Left lobe of liver (tissue), 2 donors: ENCODE measurements around the gene GLIPR1L1. TPM values are rescaled to one million over a fixed set of nuclear protein-coding genes. Genes with fewer than 3 reads are reported as not detected.

Experiments
- ATAC-seq: fragments of 200-7000 bp; cut with Tn5 transposase; one replicate; pipeline ENCODE4 v1.9.1; 2020; ENCODE audit warnings: mild to moderate bottlenecking, moderate library complexity
- DNase-seq: peaks from one replicate; pipeline ENCODE4 v3.0.0-alpha.2; 2020; ENCODE audit warnings: low spot score
- total RNA-seq: library from RNA; stranded (reverse); gene quantifications from one replicate; pipeline ENCODE4 v1.2.1, GENCODE V29; 2021
- donor health status: DM: no; HTN: no; CAD: no; lungs with moderate emphysema.
- donor health status: DM: no; HTN: yes; CAD: no.

Gene GLIPR1L1, protein sequence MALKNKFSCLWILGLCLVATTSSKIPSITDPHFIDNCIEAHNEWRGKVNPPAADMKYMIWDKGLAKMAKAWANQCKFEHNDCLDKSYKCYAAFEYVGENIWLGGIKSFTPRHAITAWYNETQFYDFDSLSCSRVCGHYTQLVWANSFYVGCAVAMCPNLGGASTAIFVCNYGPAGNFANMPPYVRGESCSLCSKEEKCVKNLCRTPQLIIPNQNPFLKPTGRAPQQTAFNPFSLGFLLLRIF
- total RNA-seq, result not detected

DNA sequence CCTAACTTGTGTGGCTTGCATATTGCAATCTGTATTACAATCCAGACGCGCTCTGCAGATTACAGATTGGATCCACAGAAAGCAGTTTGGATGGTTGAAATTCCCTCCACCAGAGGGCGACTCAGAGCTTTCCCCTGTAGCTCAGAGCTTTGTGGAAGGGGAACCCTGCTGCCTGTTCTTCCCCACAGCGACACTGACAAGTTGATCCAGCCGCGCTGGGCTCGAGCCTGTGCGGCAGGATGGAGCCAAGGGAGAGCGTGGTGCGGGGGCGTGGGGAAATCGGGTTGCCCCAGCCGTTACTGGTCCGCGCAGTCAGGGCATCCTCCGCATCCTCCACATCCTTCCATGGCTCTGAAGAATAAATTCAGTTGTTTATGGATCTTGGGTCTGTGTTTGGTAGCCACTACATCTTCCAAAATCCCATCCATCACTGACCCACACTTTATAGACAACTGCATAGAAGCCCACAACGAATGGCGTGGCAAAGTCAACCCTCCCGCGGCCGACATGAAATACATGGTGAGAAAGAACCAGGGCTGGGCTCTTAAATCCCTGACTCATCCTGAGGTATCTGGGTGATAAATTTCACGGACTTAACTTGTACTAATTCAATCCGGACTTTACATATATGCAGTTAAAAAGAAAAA is at the start of gene GLIPR1L1:
Gene GLIPR1L1 (plus strand): TSS at position 287 of the 647 bp plus-strand sequence. CDS start 59 bp downstream, at position 346.
- peak; percentile 83 for DNase-seq
- ATAC-seq, result peak; percentile 83

DNA sequence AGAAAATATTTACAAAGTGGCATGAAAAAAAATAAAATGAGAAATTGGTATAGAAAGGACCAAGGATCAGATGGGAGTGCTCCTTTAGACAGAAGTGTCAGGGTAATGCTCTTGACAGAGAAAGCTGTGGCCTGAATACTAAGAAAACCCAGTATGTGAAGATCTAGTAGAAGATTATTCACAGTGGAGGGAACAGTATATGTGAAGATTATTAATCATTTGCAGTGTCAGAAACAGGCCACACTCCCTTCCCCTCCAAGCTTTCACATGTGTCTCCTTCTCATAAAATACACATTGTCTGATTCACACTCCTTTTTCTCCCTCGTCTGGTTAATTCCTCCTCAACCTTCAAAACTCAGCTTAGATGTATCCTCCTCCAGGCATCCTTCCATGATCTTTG is 45.6 kb upstream of the GLIPR1L1 start:
- no peak for DNase-seq
- no peak for ATAC-seq

DNA sequence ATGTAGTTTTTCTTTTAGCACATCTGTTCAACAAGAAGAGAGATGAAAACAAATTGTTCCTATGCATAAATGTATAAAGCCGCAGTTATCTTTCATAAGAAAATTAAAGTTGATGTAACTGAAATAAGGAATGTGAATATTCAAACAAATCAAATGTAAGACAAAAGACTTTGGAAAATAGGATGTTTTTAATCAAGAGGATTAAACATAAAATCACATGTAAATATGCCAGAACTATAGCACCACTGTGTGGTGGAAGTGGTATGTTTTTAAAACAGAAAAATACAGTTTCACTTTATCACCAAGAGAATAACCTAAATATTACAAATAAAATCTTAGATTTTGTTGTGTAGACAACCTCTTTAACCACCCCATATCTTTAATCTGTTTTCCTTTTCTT is 44.7 kb upstream of the GLIPR1L1 start:
- no peak for ATAC-seq

DNA sequence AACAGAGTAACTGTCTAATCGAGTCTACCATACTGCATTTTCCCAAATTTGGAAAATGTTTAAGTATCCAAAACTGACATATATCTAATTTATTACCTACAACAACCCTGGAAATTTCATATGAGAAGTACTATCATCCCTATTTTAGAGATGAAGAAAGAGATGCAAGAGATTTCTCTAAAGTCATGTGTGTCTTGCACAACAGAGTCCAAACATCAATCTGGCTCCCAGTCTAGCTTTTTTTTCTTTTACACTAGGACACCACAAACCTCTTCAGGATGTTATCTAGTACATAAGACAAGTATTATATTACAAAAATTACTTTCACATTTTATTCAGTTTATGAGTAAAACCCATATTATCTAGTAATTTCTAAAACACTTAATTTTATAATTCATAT is 43.5 kb upstream of the GLIPR1L1 start:
- DNase-seq (no peak), ATAC-seq (peak; percentile 72)

More for the DNA sequence above, 44.7 kb upstream of the GLIPR1L1 start:
- DNase-seq, result no peak

DNA sequence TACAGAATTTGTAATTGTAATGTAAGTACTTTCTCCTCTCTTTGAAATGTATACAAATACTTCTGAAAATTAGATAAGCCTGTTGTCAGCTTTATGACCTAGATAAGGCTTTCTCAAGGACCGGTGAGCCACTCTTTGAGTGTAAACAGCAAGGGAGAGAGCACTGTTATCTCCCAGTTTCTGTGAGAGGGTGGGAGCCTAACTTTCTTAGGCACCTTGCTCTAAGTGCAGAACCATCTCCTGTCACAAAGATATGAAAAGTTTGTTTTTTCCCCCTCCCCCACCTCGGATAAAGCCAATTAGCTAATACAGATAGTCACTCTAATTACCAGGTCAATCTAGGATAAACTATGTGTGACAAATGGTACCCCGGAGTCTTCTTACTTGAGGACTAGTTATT is 40.1 kb upstream of the GLIPR1L1 start:
- DNase-seq, result no peak
- no peak for ATAC-seq

DNA sequence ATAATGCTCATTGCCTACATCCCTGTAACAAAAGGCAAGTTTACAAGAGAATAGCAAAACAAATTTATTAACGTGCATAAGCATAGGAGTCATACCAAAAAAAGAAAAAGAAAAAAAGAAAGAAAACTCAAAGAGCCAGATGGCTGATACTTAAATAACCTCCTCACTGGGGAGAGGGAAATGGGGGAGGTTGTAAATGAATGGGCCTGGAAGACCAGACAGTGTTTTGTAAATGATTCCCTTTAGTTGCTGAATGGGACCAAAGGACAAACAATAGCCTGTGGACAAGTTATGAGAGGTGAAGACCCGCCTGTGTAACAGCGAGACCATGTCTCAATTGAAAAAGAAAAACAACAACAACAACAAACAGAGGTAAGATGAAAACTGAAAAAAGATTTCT is 39.7 kb upstream of the GLIPR1L1 start:
- no peak for DNase-seq

DNA sequence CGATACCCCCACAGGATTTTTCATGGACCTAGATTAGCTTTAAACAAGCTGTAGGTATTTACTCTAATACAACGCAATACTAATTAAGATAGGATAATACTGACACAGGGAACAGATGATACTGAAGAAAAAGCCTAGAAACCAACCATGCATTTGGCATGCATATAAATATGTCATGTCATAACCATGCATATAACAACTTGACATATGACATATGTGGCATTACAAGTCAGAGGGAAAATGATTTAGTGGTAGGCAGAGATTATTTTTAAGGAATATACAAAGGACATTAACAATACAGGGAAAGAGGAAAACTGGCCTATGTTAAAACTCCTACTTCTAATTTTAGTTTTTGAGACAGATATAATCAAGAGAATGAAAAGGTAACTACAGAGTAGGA is 32.2 kb upstream of the GLIPR1L1 start:
- no peak for DNase-seq
- ATAC-seq, result no peak

More for the DNA sequence above, 39.7 kb upstream of the GLIPR1L1 start:
- ATAC-seq, result no peak

DNA sequence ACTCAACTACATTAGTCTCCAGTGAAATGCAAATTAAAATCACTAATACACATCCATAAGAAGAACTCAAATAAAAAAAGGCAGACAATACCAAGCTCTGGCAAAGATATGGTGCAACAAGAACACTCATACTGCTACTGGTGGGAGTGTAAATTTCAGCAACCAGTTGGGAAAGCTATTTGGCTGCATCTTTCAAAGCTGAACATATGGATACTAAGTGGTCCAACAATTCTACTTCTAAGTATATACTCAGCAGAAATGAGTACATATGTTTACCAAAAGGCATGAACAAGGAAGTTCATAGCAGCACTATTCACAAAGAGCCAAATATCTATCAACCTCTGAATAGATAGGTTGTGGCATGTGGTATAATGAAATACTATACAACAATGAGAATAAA is 31.7 kb upstream of the GLIPR1L1 start:
- no peak for ATAC-seq
- DNase-seq, result no peak

DNA sequence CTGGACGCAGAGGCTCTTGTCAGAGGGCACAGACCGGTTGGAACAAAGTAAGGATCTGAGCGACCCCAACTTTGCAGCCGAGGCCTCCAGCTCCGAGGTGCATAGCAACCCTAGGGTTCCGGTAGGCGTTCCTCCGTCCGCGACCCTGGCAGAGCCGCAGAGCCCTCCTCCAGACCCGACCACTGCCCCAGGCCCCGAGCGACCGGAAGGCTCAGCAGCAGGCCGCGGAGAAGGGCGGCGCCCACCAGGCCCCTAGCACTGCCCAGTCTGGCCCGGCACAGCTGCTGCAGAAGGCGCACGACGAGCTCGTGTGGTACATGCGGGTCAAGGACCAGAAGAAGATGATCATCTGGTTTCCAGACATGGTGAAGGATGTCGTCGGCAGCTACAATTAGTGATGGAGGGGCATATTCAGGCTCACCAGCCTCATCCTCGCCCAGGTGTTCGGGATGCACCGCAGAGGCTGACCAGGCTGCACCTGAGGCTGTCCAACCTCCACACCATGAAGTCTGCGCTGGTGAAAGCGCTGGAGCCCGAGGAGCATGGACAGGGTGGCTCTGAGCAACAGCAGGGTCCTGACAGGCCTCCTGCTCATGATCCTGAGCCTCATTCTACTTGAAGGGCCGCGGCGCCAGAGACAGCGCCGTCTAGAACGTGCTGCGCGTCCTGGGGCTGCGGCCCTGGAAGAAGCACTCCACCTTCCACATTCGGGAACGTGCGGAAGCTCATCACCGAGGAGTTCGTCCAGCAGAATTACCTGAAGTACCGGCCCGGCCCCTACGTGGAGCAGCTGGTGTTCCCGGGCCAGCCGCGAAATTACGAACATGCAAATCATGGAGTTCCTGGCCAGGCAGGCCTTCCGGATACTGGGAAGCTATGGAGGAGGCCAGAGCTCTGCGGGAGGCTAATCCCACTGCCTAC is 28.8 kb upstream of the GLIPR1L1 start:
- DNase-seq (no peak), ATAC-seq (no peak)

DNA sequence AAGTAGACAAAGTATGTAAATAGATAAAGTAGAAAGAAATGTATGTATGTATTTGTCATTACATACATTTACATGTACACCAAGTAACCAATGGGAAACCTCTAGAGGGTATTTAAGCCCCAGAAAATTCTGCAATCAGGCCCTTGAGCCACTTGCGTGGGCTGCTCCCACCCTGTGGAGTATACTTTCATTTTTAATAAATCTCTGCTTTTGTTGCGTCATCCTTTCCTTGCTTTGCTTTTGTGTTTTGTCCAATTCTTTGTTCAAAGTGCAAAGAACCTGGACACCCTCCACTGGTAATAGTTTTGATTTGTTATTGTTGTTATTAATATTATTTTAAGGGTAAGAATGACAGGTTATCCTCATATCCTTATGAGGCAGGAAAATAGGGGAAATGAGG is 26.2 kb upstream of the GLIPR1L1 start:
- DNase-seq (no peak), ATAC-seq (no peak)

DNA sequence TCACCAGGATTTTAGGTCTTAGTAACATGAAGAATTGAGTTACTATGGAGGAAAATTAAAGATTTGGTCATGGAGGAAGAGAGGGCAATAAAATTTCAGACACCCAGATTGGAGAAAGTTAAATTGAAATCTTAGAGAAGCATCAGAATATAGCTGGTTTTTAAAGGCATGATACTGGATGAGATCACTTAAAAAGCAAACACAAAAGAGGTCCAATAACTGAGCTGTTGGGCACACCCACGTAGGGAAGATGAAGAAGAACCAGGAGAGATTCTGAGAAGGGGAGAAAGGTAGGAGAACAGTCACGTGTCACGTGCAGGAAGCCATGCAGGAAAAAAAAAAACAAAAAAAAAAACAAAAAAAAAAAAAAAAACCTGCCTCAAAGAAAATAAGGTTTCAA is 23.1 kb upstream of the GLIPR1L1 start:
- no peak for DNase-seq
- no peak for ATAC-seq

DNA sequence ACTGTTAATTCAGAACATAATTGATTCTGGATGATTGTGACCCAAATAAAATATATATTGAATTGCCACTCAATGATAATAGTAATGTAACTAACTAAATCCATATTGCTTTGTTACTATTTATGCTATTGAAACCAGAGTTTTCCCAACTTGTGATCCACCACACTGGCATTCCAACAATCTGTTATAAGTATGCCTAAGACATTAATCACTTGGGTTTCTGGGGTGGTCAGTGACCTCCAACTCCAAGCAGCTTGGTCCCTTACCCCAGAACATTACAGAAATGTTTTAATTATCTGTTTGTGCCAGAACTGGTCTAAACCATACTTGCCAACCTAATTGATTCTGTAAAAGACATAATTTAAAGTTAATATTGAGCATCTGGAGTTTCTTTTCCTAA is 19.0 kb upstream of the GLIPR1L1 start:
- no peak for DNase-seq
- ATAC-seq, result no peak

DNA sequence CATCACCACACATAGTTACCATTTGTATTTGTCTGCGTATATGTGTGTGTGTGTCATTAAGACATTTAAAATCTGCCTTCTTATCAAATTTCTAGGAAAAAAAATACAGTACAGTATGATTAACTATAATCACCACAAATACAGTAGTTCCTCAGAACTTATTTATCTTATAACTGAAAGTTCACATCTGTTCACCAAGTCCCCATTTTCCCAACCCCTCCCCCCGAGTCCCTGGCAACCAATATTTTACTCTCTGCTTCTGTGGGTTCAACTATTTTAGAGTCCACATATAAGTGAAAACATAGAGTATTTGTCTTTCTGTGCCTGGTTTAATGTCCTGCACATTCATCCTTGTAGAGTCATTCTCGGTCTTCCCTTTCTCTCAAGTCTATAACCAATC is 16.7 kb upstream of the GLIPR1L1 start:
- ATAC-seq, result no peak

DNA sequence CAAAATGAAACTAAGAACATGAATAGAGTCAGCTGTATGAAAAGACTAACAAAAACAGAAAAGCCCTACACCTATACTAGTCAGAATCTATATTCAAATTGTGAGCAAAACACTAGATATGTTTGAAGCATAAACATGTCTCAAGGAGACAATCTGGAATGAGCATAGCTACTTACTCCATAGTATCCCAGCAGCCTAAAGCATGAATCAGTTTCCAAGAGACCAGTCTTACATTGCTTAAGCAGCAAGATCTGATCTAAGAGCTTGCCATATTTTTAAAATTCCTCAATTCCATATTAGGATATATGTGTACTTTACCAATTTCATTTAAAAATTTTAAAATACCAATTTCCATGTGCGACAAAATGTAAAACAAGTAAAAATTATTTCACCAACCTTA is 12.0 kb upstream of the GLIPR1L1 start:
- no peak for ATAC-seq

More for the DNA sequence above, 16.7 kb upstream of the GLIPR1L1 start:
- no peak for DNase-seq

DNA sequence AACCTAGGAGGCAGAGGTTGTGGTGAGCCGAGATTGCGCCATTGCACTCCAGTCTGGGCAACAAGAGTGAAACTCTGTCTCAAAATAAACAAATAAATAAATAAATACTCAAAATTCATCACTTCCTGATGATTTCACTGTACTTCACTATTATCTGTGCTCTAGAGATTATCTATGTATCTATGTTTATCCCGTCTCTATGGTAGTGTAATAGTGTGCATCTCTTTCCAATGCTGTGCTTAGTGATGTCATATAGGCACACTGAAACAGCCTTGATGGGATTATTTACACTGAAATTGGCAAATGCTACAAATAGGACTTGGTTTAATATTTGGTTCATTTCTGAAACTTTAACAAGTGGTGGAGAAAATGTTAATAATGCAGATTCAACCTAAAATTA is 10.8 kb upstream of the GLIPR1L1 start:
- no peak for ATAC-seq
- DNase-seq, result no peak

More for the DNA sequence above, 12.0 kb upstream of the GLIPR1L1 start:
- no peak for DNase-seq

DNA sequence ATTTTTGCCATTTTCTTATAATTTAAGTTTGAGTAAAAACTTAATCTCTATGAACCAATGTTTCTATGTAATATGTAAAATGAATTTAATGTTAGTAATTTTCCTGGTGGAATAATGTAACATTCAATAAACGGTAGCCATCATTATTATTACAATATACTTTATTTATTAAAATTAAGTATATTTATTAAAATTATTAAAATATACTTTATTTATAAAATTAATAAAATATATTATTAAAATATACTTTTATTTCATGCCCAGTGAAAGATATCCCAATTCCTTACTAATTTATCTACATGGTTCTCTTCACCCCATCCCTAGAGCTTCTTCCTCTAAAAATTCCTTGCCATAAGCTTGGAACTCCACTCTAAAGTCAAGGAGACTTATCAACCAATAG is 6.8 kb upstream of the GLIPR1L1 start:
- no peak for DNase-seq

DNA sequence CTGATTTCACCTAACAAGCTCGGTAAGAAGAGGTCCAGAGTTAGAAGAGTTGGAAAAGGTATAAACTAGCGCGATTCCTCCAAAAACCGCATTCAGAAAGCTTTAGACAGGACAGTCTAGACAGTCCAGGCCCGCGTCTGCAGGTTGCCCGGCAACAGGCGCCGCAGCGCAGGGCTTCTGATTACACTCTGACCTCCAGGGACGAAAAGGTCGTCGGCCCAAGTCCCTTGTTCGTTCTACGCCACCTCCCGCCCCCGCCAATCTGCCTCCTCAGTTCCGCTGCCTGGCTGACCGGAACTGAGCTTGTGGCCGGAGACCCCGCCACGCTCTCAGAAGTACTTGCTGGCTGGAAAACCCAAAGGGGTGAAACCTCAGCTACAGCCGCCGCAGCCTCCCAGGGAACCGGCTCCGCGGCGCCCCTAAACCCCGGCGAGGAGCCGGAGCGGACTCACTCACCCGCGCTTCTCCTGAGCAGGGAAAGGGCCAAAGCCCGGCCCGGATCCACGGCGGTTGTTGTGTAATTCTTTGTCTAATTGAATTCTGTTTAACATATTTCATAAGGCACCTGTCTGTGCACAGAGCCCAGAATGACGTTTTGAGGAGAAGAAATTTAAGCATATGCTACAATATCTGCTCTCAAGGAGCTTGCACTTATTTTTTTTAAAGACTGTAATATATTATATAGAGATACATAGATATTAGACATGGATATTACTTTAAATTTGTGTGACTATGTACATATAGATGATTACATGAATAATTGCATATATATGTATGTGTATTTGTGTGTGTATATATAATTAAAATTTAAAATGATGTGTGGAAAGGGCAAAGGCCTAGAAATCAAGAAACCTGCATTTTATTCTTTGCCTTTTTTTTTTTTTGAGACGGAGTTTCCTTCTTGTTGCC is 4.3 kb upstream of the GLIPR1L1 start, which contains the start of gene CAPS2:
Gene CAPS2 (minus strand): TSS at position 407 of the 909 bp plus-strand sequence. CDS start 3,826 bp downstream, outside the sequence.
- peak; percentile 92 for DNase-seq
- peak; percentile 94 for ATAC-seq

More for the DNA sequence above, 6.8 kb upstream of the GLIPR1L1 start:
- ATAC-seq, result no peak

DNA sequence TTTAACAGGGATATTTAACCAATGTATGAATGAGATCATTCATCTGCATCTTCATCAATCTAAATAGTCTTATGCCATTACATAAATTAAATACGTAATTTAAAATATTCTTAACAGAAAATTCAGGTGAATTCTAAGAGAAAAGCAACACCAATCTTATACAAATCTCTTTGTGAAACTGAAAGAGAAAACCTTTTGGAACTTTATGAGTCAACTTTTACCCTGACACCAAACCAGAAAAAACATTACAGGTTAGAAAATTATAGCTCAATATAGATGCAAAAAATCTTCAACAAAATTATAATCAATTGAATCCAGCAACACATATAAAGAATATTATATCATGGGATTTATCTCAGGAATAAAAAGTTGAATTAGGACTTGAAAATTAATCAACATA is 3.4 kb downstream of the GLIPR1L1 start:
- DNase-seq (no peak), ATAC-seq (no peak)

DNA sequence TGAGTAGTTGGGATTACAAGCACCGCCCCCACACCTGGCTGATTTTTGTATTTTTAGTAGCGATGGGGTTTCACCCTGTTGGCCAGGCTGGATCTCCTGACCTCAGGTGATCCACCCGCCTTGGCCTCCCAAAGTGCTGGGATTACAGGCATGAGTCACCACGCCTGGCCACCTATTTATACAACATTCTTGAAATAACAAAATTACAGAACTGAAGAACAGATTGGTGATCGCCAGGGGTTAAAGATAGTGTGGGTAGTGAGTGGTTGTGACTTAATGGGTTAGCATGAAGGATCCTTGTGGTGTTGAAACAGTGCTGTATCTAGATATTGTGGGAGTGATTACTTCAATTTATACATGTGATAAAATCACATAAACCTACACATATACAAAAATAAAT is 7.4 kb downstream of the GLIPR1L1 start:
- no peak for ATAC-seq

DNA sequence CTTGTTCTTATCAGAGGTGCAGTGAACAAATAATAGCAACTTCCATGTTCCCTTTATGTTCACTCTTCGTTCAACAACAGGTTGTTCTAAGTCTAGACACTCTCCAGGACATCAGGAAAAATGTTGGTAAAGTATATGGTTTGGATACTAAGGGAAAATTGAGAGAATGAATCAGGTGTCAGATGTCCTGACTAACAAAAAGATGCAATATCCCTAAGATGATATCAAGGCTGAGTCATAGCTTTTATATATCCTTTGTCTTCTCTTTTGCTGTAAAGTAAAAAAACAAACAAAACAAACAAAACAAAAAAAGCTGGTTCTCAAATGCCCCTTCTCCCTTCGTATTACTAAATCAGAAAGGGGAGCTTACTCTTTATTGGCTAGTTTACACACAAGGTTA is 11.1 kb downstream of the GLIPR1L1 start:
- DNase-seq (no peak), ATAC-seq (no peak)

More for the DNA sequence above, 7.4 kb downstream of the GLIPR1L1 start:
- no peak for DNase-seq
